SJSA1 (cell line): ENCODE measurements around the gene ZNF845. TPM values are rescaled to one million over a fixed set of nuclear protein-coding genes. Genes with fewer than 3 reads are reported as not detected.
"Not testable (repeated sequence)": the region's sequence is repeated elsewhere in the genome, so short reads cannot be mapped to it uniquely, and the experiment has no call there.

Experiments used
- DNase-seq, 2 experiments: peaks; one replicate each; pipeline ENCODE4 v3.0.0-alpha.2; 2015 to 2020; ENCODE audit warnings: low spot score in 2 of 2, low read depth in 1 of 2
- H3K27ac ChIP-seq: fragments of 250-450 bp; sonication (Bioruptor Pico); 2 replicates; pipeline ENCODE4 v1.5.1; 2020; ENCODE audit warnings: mild to moderate bottlenecking, moderate library complexity
- H3K27me3 ChIP-seq: fragments of 250-450 bp; sonication (Bioruptor Pico); replicated peaks from 2 replicates; pipeline ENCODE4 v1.5.1; 2020; ENCODE audit warnings: mild to moderate bottlenecking, moderate library complexity
- H3K36me3 ChIP-seq: fragments of 250-450 bp; sonication (Bioruptor Pico); 2 replicates; pipeline ENCODE4 v1.5.1; 2020; ENCODE audit warnings: mild to moderate bottlenecking
- H3K4me1 ChIP-seq: fragments of 250-450 bp; sonication (Bioruptor Pico); replicated peaks from 2 replicates; pipeline ENCODE4 v1.6.1; 2021; ENCODE audit warnings: mild to moderate bottlenecking
- H3K4me3 ChIP-seq: fragments of 250-450 bp; sonication (Bioruptor Pico); 2 replicates; pipeline ENCODE4 v1.5.1; 2020; ENCODE audit warnings: mild to moderate bottlenecking
- H3K9me3 ChIP-seq: fragments of 250-450 bp; sonication (Bioruptor Pico); replicated peaks from 2 replicates; pipeline ENCODE4 v1.5.1; 2020; ENCODE audit warnings: mild to moderate bottlenecking
- total RNA-seq: library from RNA; depleted of rRNA; stranded (reverse); fragments of >200 nt; shearing (Covaris generic); gene quantifications from 2 replicates; pipeline ENCODE4 v1.2.3, GENCODE V29; 2014; rRNA removed

The ZNF845 gene
- total RNA-seq, 1 experiment from 2014 or later: 9.5 TPM

- Histone ChIP-seq H3K27ac (peak within 1 kb of the TSS; percentile 40), H3K4me1 (peaks cover 11% of the 10 kb centered on the region)
- DNase-seq: peak; percentile 84 to 94
These were observed 61.7 kb downstream of the ZNF845 start, which contains the start of gene ZNF765 for GRCh38 chr19:53394974-53395839. TSS of gene ZNF765 (plus strand) at chr19:53395149. CDS start at chr19:53398016, 2,867 bp downstream.

GRCh38 chr19:53395840-53396524 is 62.4 kb downstream of the ZNF845 start:
- not testable (repeated sequence) for H3K9me3 ChIP-seq, H3K27me3 ChIP-seq, H3K27ac ChIP-seq, DNase-seq
- H3K4me3 ChIP-seq: peak overlapping the region; percentile 56
- H3K36me3 ChIP-seq: peaks cover 15% of the 10 kb centered on the region
- H3K4me1 ChIP-seq: peaks cover 11% of the 10 kb centered on the region

More at GRCh38 chr19:53394974-53395839, 61.7 kb downstream of the ZNF845 start, which contains the start of gene ZNF765:
- Histone ChIP-seq H3K27me3 (no peaks in the 10 kb centered on the region), H3K4me3 (peak within 1 kb of the TSS; percentile 56), H3K36me3 (peaks cover 11% of the 10 kb centered on the region), H3K9me3 (no peaks in the 10 kb centered on the region; the same call in 1 of the 2 replicates)

GRCh38 chr19:53396525-53396868 is 62.9 kb downstream of the ZNF845 start:
- no peak overlapping the region for H3K4me3 ChIP-seq
- H3K27ac ChIP-seq: no peak overlapping the region
- H3K27me3 ChIP-seq: no peaks in the 10 kb centered on the region
- no peaks in the 10 kb centered on the region for H3K9me3 ChIP-seq
- H3K36me3 ChIP-seq: peaks cover 19% of the 10 kb centered on the region
- H3K4me1 ChIP-seq: peaks cover 11% of the 10 kb centered on the region
- no peak for DNase-seq

GRCh38 chr19:53397918-53398317 is 64.4 kb downstream of the ZNF845 start:
- not testable (repeated sequence) for H3K9me3 ChIP-seq, DNase-seq, H3K27ac ChIP-seq, H3K4me3 ChIP-seq, H3K27me3 ChIP-seq
- H3K36me3 ChIP-seq: peaks cover 26% of the 10 kb centered on the region
- H3K4me1 ChIP-seq: peaks cover 11% of the 10 kb centered on the region

Other genes starting within 250 kb of the ZNF845 start
- 6.7 and 13.1 TPM in 2 replicates for gene ZNF160, start 230.3 kb upstream of the ZNF845 start, total RNA-seq
- 3.2 and 9.7 TPM in 2 replicates for gene ZNF415, start 200.8 kb upstream of the ZNF845 start, total RNA-seq
- 7.0 and 8.4 TPM in 2 replicates for gene ZNF347, start 174.7 kb upstream of the ZNF845 start, total RNA-seq
- gene ZNF665, start 140.4 kb upstream of the ZNF845 start, total RNA-seq: 0.69 and 3.0 TPM in 2 replicates
- gene ZNF677, start 78.9 kb upstream of the ZNF845 start, total RNA-seq: 1.9 and 5.4 TPM in 2 replicates
- not detected in 2 replicates for gene VN1R2, start 75.5 kb upstream of the ZNF845 start, total RNA-seq
- gene VN1R4, start 66.0 kb upstream of the ZNF845 start, total RNA-seq: not detected in 2 replicates
- gene ZNF525, start 32.0 kb downstream of the ZNF845 start, total RNA-seq: 5.0 and 6.3 TPM in 2 replicates
- gene ZNF765, start 61.4 kb downstream of the ZNF845 start, total RNA-seq: 6.8 and 13.7 TPM in 2 replicates
- 9.7 and 11.3 TPM in 2 replicates for gene ZNF761, start 98.2 kb downstream of the ZNF845 start, total RNA-seq
- gene ZNF813, start 134.0 kb downstream of the ZNF845 start, total RNA-seq: 0.88 and 2.9 TPM in 2 replicates
- 4.8 and 7.4 TPM in 2 replicates for gene ZNF331, start 204.4 kb downstream of the ZNF845 start, total RNA-seq